PC-9 (cell line): ENCODE results near the gene RHO.

Source experiments
- EZH2 ChIP-seq: fragments of 200-600 bp; sonication (generic); IDR thresholded peaks from 2 replicates; pipeline ENCODE4 v1.8.0; 2017; ENCODE audit warnings: antibody characterized with exemption, low read depth
- TF ChIP-seq, protein P1 (sequence below): fragments of 200-600 bp; sonication (generic); conservative IDR thresholded peaks from 2 replicates; pipeline ENCODE4 v1.6.1; 2017; ENCODE audit warnings: mixed run types, antibody characterized with exemption, mild to moderate bottlenecking, moderate library complexity

- TF ChIP-seq, protein P1, sequence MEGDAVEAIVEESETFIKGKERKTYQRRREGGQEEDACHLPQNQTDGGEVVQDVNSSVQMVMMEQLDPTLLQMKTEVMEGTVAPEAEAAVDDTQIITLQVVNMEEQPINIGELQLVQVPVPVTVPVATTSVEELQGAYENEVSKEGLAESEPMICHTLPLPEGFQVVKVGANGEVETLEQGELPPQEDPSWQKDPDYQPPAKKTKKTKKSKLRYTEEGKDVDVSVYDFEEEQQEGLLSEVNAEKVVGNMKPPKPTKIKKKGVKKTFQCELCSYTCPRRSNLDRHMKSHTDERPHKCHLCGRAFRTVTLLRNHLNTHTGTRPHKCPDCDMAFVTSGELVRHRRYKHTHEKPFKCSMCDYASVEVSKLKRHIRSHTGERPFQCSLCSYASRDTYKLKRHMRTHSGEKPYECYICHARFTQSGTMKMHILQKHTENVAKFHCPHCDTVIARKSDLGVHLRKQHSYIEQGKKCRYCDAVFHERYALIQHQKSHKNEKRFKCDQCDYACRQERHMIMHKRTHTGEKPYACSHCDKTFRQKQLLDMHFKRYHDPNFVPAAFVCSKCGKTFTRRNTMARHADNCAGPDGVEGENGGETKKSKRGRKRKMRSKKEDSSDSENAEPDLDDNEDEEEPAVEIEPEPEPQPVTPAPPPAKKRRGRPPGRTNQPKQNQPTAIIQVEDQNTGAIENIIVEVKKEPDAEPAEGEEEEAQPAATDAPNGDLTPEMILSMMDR: no peak
- TF ChIP-seq EZH2: no peak
Observed at GRCh38 chr3:129549805-129550204, 21.4 kb downstream of the RHO start.
